ENCODE data around the gene NPTX1. TPM values are rescaled to one million over a fixed set of nuclear protein-coding genes. Genes with fewer than 3 reads are reported as not detected.
A peak's percentile ranks its signal among the peaks of the same experiment; 100 is the strongest.

NPTX1 gene
- total and polyA plus RNA-seq, 2 of the 13 experiments (the other 11 are each of a cell fraction or from before 2014, with no cell fraction given): 0.01 TPM; not detected in 1

- TF ChIP-seq, protein P1, sequence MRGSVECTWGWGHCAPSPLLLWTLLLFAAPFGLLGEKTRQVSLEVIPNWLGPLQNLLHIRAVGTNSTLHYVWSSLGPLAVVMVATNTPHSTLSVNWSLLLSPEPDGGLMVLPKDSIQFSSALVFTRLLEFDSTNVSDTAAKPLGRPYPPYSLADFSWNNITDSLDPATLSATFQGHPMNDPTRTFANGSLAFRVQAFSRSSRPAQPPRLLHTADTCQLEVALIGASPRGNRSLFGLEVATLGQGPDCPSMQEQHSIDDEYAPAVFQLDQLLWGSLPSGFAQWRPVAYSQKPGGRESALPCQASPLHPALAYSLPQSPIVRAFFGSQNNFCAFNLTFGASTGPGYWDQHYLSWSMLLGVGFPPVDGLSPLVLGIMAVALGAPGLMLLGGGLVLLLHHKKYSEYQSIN (CRISPR knock-in tag; IDR thresholded peaks at IDR 0.05; ENCODE audit: borderline replicate concordance): no peak
- TF ChIP-seq ZNF121 (CRISPR knock-in tag; IDR thresholded peaks at IDR 0.05): no peak
- TF ChIP-seq, protein P2, sequence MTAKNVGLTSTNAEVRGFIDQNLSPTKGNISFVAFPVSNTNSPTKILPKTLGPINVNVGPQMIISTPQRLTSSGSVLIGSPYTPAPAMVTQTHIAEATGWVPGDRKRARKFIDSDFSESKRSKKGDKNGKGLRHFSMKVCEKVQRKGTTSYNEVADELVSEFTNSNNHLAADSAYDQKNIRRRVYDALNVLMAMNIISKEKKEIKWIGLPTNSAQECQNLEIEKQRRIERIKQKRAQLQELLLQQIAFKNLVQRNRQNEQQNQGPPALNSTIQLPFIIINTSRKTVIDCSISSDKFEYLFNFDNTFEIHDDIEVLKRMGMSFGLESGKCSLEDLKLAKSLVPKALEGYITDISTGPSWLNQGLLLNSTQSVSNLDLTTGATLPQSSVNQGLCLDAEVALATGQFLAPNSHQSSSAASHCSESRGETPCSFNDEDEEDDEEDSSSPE (CRISPR knock-in tag; IDR thresholded peaks at IDR 0.05): no peak
- no peak; the same call in 1 of the 2 replicates for TF ChIP-seq ELF4 (CRISPR knock-in tag; IDR thresholded peaks at IDR 0.05; ENCODE audit: borderline replicate concordance)
- TF ChIP-seq XRCC5 (optimal IDR thresholded peaks at IDR 0.05; ENCODE audit: low read length): no peak
- no peak for TF ChIP-seq ZNF552 (CRISPR knock-in tag; IDR thresholded peaks at IDR 0.05; ENCODE audit: borderline replicate concordance)
- 0 out of 2 replicates have a peak, but pooled peaks have one; percentile 5 for TF ChIP-seq POGZ (CRISPR knock-in tag; IDR thresholded peaks at IDR 0.05)
- TF ChIP-seq IKZF1 (IDR thresholded peaks at IDR 0.05): no peak
- TF ChIP-seq SETDB1 (CRISPR knock-in tag; IDR thresholded peaks at IDR 0.05; ENCODE audit: borderline replicate concordance): peak; percentile 83; the same call in 1 of the 2 replicates
- no peak for TF ChIP-seq JDP2 (CRISPR knock-in tag; IDR thresholded peaks at IDR 0.05; ENCODE audit: borderline replicate concordance)
- no peak for TF ChIP-seq ZNF10 (CRISPR knock-in tag; IDR thresholded peaks at IDR 0.05; ENCODE audit: borderline replicate concordance, low read depth)
- no peak for TF ChIP-seq ZSCAN20 (CRISPR knock-in tag; IDR thresholded peaks at IDR 0.05; ENCODE audit: borderline replicate concordance)
- TF ChIP-seq SNAPC4 (CRISPR knock-in tag; IDR thresholded peaks at IDR 0.05): no peak
- no peak for TF ChIP-seq ZNF33A (CRISPR knock-in tag; IDR thresholded peaks at IDR 0.05; ENCODE audit: borderline replicate concordance)
- TF ChIP-seq ZNF263 (CRISPR knock-in tag; IDR thresholded peaks at IDR 0.05): no peak
- TF ChIP-seq SMC3 (IDR thresholded peaks at IDR 0.05; ENCODE audit: low read length): no peak
- TF ChIP-seq, protein P3, sequence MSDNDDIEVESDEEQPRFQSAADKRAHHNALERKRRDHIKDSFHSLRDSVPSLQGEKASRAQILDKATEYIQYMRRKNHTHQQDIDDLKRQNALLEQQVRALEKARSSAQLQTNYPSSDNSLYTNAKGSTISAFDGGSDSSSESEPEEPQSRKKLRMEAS (IDR thresholded peaks at IDR 0.05): no peak
- TF ChIP-seq TOPORS (CRISPR knock-in tag; IDR thresholded peaks at IDR 0.05): no peak
- no peak for TF ChIP-seq TGIF2 (CRISPR knock-in tag; IDR thresholded peaks at IDR 0.05)
- no peak for TF ChIP-seq KLF9 (CRISPR knock-in tag; IDR thresholded peaks at IDR 0.05; ENCODE audit: low read depth)
- TF ChIP-seq ZNF549 (CRISPR knock-in tag; IDR thresholded peaks at IDR 0.05): no peak
Observed at GRCh38 chr17:80453998-80454556, 22.3 kb downstream of the NPTX1 start (continued).
